HG02571 (cell line): ENCODE results near the gene ARRDC2.
"Not testable (repeated sequence)": the region's sequence is repeated elsewhere in the genome, so short reads cannot be mapped to it uniquely, and the experiment has no call there.

Experiments used
- ATAC-seq: cut with Tn5 transposase; IDR thresholded peaks from one replicate; pipeline ENCODE4 v1.9.1; 2021; ENCODE audit warnings: mild to moderate bottlenecking, moderate library complexity; ENCODE audit not compliant: unreplicated experiment

The ARRDC2 gene

DNA sequence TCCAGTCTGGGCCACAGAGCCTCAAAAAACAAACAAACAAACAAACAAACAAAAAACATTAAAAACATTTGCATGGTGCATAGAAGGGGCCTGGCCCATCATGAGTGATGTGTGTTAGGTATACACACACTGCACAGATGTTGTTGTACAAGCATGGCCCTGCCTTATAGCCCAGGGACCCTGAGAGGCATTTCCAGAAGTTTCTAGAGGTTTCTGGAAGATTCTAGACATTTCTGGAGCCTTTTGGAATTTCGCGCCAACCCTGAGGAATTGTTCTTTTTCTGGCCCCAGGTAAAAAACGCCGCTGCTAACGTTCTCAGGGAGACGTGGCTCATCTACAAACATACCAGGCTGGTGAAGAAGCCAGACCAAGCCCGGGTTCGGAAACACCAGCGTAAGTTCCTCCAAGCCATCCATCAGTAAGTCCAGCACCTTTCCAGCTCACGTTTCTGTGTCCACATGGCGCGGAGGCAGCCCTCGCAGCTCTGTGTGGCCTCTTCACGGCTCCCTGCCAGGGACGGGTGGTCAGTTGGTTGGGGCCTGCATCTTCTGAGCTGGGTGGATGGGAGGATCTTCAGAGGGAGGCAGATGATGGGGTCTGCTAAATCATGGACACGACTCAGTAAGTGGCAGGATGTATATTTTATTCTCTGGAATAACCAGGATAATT, 18.4 kb upstream of the ARRDC2 start:
- no peak for ATAC-seq

DNA sequence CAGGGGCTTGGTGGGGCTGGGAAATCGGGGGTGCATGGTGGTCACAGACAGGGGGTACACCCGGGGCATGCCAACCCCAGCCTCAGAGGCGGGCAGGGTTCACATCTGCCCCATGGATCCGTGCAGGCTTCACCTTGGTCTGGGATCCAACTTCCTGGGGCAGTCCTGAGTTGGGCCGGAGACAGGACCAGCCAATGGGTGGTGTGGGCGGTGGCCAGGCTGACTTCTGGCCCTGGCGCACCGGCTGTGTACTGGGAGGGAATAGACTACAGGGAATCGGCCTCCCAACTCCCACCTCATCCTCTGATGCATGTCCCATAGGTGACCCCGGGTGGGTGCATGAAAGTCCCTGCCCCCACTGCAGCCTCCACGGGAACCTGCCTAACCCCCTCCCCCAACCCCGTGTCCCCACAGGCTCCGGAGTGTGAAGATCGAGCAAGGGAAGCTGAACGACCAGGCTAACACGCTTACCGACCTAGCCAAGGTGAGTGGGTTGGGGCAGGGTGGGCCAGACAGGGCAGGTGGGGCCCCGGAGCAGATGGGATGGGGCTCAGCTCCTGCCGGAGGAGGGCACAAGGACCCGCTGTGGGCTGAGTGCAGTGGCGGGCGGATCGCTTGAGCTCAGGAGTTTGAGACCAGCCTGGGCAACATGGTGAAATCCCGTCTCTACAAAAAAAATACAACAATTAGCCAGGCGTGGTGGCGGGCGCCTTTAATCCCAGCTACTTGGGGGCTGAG, 14.7 kb upstream of the ARRDC2 start:
- no peak for ATAC-seq

DNA sequence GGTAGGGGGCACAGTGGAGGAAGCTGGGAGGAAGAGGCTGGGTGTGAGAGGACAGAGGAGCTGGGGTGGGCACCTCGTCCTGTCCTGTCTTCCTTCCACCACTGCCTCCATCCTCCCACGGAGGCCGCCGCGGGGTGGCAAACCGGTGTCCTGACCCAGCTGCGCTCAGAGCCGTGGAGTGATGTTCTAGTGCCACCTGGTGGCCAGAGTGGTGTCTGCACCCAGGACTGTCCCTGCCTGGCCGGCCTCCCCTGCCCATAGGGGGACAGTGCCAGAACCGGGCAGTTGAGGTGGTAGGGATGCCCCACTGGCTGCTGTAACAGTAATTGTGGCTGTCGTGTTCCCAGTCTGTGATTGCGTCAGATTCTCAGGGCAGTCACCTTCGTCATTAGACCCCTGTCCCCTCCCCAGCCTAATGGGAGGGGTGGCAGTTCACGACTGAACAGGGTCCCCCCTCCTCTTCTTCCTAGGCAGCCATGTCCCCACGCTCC, 11.1 kb upstream of the ARRDC2 start:
- ATAC-seq: no peak

GRCh38 chr19:17997969-17998826, 9.8 kb upstream of the ARRDC2 start:
- ATAC-seq: no peak

DNA sequence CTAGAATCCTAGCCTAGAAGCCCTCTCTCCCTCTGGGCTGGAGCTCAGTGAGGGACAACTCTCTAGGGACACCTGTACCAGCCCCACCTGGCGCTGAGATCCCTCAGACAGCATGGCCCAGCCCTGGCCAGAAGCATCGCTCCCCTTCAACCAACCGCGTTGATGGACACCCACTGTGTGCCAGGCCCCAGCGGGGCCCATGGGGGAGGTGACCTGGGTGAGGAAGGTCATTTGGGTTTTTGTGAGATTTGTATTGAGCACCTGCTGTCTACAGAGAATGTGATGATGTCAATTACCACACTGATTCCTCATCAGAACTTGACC, 9.2 kb upstream of the ARRDC2 start:
- ATAC-seq: no peak

DNA sequence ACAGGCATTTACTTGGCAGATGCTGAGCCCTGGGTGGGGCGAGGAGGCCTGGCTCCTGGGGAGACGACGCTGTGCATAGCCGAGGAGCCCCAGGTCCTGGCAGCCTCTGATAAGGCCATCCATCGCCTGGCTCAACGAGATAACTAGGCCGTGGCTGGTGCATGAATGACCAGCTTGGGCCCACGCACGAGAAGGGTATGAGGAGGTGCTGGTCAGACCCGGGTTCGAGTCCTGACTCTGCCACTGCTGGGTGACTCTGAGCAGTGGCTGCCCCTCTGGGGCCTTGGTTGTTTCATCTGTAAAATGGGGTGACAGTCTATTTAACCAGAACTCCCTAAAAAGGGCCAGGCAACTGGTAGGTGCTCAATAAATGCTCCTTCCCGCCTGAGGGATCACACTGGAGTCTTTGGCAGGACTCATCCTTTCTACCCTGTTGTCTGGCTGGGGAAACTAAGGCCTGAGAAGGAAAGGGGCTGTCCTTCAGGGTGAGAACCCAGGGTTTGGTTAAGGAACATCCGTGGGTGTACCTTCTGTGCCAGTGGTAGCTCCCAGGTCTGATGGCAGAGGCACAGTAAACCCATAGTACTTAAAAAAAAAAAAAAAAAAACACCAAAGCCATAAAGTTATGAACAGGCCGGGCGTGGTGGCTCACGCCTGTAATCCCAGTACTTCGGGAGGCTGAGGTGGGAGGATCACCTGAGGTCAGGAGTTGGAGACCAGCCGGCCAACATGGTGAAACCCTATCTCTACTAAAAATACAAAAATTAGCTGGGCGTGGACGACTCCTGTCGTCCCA, 8.1 kb upstream of the ARRDC2 start:
- ATAC-seq: no peak

GRCh38 chr19:18000480-18000914, 7.5 kb upstream of the ARRDC2 start:
- ATAC-seq: no peak

DNA sequence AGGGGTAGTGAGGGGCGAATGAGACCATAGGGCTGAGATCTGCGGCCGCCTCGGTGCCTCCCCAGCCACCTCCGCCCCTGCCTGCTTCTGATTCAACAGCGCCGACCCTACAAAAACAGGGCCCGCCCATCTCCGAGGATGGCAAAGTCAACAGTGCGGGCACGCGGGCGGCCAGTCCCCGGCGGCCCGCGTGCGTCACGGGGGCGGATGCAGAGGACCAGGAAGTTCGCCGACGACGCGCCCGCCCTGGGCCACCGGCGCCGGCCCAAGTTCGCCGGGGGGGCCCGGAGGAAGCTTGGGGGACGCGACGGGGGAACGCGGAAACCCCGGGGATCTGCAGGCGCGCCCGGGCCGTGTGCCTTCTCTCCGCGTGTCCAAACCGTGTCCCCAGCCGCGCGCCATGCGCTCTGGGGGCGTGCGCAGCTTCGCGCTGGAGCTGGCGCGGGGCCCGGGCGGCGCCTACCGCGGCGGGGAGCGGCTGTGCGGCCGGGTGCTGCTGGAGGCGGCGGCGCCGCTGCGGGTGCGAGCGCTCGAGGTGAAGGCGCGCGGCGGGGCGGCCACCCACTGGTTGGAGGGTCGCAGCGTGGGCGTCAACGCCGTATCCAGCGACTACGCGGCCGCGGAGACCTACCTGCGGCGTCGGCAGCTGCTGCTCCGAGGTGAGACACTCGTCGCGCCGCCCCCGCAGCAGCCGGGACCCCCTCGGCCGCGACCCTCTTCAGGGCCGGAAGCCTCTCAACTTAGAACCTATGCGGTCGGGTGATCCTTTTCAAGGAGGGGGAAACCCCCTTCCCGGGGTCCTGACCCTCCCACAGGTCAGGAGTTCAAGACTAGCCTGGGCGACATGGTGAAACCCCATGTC, 6.8 kb upstream of the ARRDC2 start:
- no peak for ATAC-seq

DNA sequence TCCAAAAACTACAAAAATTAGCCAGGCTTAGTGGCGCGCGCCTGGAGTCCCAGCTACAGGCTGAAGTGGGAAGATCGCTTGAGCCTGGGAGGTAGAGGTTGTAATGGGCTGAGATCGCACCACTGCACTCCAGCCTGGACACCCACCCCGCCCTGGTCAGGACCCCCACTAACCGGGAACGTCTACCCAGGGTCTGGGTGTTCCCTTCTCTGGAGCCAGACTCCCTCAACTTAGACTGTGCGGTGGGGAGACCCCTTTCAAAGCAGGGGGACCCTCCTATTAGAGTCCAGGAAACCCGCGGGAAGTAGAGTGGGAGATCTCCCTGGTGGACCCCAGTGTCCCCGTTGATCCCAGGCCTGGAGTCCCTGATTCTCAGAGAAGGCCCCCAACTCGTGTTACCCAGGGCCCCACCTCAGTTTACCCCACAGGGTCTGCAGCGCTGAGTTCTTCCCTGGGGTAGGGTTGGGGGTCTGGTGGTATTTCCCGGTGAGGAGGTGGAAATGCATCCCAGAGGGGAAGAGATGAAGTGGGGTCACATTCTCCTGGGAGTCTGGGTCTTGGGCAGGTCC, 6.1 kb upstream of the ARRDC2 start:
- no peak for ATAC-seq

DNA sequence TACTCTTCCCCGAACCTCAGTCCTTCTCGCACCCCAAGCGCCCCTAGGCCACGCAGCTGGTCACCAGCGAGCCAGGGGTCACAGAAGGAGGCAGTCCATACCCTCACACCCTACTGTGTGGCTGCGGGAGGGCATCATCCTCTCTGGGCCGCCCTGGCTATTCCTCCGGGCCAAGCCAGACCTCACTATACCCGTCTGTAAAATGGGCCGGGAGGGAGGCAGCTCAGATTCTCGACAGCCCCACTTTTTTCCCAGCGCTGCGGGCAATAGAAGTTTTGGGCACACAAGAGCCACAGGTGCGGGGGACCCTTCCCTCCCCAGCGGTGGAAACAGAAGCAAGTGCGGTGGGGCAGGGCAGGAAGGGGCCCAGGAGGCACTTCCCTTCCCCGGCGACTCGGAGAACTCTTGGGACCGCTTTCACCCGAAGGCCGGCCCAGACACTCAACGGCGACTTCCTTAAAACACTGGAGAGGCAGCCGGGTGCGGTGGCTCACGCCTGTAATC, 5.6 kb upstream of the ARRDC2 start:
- ATAC-seq: no peak

GRCh38 chr19:18005750-18006149, 2.2 kb upstream of the ARRDC2 start:
- ATAC-seq: not testable (repeated sequence)

- ATAC-seq: peak; percentile 41
These were observed 690 bp upstream of the ARRDC2 start for GRCh38 chr19:18007044-18007916.

GRCh38 chr19:18008814-18009213, 844 bp downstream of the ARRDC2 start:
- ATAC-seq: no peak

DNA sequence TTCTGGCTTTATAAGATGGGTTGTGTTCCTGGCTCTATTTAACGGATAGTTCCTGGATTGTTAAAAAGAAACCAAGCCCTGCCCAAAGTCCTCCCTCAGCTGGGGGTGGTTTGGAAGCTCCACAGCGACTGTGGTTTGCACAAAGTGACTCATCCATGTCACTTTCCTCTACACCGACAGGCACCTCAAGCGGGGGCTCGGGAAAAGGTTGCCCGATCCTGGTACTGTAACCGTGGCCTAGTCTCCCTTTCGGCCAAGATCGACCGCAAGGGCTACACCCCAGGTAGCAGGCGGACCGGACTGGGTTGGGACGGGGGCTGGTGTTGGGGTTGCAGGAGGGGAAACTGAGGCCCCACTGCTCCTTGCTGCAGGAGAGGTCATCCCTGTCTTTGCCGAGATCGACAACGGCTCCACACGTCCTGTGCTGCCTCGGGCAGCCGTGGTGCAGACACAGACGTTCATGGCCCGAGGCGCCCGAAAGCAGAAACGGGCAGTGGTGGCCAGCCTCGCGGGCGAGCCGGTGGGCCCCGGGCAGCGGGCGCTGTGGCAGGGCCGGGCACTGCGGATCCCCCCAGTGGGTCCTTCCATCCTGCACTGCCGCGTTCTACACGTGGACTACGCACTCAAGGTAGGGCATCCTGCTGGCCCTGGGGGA, 1.6 kb downstream of the ARRDC2 start:
- no peak for ATAC-seq

- ATAC-seq: no peak
These were observed 2.2 kb downstream of the ARRDC2 start for GRCh38 chr19:18010149-18010548.

DNA sequence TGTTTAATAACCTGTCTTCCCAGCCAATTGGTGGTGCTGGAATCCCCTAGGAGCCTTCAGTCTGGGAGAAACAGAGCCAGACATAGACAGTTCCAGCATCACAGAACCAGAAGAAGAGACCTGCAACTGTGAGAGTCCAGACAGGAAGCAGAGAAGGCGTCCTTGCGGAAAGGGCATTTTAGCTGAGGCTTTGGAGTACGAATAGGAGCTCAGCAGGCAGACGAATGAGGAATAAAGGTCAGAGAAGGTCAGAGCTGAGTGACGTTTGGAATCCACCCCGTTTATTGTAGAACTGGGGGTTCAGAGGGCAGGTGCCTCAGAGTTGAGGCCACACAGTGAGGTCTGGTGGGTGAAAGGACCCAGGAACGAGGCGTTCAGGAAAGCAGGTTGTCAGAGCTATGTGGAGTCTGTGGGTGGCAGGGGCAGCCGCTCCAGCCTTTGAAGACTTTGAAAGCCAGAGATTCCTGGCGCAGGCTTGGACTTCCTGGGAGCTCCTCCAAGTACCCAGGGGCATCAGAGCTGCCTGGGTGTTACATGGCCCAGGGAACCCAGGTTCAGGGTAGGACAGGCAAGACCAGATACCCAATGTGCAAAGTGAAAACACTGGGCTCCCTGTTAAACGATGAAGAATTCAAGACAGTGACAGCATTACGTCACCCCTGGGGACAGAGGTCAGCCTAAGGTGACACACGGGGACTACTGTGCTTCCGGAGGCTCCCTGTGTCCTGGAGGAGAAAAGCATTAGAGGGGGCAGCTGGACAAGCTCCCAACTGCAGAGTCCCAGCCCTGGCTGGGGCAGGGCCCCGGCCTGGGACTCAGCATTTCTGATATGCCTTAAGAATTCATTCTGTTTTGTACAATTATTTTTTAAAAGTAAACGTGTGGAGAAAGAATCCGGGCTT, 5.5 kb downstream of the ARRDC2 start:
- no peak for ATAC-seq

DNA sequence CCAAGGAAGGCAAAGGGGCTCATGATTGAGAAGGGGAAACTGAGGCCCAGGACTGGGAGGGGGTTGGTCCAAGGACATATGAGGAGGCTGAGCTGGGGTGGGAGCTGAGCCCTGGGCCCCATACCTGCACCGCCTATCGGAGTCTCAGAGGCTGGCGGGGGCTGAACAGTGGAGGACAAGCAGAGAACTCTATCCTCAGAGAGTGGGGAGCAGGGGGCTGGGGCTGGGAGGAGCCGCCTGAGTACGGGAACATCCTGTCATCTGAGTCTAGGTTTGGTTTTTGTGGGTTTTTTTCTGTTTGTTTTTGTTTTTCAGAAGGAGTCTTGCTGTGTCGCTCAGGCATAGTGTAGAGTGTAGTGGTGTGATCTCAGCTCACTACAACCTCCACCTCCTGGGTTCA, 6.2 kb downstream of the ARRDC2 start:
- ATAC-seq: no peak
